ENCODE data around the gene GID4. TPM values are rescaled to one million over a fixed set of nuclear protein-coding genes. Genes with fewer than 3 reads are reported as not detected.

The GID4 gene
- total RNA-seq (2022; extraction: Qiagen RNA extraction), result 8.9 to 11.8 TPM (median 10.9 TPM) in 5 replicates

DNA sequence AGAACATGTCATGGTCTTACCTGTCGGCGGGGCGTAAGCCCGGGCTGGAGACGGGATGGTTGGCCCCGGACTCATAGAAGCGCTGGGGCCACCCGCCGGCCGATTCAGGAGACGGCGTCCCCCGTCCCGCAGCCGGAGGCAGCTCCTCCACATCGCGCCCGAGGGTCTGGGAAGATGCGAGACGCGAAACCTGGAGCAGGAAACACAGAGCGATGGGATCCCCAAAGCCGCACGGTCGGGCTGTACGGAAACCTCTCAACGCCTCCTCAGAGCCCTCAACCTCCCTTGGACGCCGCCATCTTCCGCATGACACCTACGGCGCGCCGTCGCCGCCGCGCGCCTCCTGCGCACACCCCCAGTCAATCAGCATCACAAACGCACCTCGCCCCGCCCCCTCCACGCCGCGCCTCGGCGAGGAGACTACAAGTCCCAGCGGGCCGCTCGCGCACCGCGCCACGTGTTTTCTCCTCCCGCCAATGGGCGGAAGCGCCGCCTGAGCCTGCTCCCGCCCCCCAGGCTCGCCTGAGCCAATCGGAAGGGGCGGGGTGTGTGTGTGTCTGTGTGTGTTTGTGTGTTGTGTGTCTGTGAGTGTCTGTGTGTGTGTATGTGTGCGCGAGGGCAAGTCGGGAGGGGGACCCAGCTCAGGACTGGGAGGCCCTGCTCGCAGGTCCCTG, at the start of gene GID4, which contains the start of gene ATPAF2:
TSS of gene GID4 (plus strand) at position 548 of the 674 bp plus-strand sequence. CDS start at position 605, 57 bp downstream.
TSS of gene ATPAF2 (minus strand) at position 308 of the 674 bp plus-strand sequence. CDS start at position 153, 155 bp downstream.

DNA sequence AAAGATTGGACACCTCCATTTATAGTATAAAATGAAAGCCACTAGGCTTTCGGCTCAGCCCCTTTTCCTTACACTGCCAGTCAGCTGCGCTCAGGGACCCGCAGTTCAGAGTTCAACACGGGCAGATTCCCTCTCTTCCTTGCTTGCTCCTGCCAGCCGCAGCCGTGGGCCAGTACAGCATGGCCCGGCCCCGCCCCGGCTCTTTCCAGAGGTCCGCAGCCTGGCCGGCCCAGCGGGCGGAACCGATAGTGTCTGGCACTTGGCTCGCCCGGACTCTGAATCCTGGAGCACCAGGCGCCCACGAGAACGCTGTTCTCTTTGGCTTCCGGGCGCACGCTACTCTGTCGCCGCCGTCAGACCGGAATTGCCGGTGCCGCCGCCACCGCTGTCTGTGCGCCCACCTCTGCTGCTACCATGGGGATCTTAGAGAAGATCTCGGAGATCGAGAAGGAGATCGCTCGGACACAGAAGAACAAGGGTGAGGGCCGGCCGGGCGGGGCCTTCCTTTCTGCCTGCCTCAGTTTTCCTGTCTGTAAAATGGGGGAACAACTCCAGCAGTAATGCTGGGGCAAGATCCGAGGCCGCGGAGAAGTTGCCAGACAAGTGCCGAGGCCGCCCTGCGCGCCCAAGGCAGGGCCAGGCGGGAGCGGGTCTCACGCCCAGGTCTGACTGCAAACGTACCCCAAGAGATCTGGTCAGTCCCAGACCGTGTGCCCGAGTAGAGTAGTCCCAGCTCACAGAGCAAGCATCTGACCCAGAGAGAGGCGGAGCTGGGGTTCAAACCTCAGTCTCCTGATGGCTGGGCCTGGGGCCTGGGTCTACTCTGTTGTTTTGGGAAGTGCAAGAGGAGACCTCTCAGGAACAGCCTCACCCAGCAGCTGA, 48.6 kb downstream of the GID4 start, which contains the start of gene DRG2:
TSS of gene DRG2 (plus strand) at position 339 of the 882 bp plus-strand sequence. CDS start at position 415, 76 bp downstream.

DNA sequence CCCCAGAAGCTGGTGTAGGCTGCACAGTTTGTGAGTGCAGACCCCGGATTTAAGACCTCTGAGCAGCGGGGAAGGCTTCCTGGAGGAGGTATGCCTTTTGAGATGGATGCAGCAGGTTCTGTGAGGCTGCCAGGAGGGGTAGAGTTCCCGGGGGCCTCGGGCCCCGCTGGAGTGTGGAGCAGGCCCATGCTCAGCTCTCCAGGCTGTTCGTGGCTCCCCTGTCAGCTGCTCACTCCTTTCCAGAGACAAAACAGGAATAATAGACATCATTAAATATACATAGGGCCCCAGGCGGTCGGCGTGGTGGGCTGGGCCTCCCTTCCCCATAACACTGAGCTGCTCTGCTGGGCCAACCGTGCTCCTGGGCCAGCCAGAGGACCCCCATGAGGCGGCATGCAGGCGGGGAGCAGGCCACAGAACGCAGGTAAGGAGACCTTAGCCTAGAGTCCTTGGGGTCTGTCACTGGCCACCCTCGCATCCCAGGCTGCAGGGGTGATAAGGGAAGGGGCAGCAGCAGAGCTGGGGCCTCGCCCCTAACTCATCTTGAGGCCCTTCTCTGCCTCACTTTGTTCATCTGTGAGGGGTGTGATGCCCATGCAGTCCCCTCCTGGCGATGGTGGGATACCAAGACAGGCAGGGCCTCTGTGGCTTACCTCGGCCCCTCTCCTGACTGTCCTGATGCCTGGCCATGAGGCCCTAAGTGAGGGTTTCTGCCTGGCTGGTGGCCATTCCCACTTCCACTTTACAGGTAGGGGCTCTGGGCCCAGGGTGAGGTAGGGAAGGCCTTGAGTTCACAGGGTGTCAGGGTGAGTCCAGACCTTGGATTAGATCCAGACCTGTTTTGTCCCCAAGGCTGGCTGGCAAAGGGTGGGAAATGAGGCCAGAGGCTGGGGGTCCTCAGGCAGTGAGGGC, 69.4 kb downstream of the GID4 start, which contains the start of gene MYO15A:
TSS of gene MYO15A (plus strand) at position 356 of the 912 bp plus-strand sequence. CDS start 10,045 bp downstream, outside the sequence.

Other genes with a start within 250 kb of the GID4 start
- 57.2 to 81.2 TPM (median 75.6 TPM) in 5 replicates for gene SREBF1, start 202.4 kb upstream of the GID4 start, total RNA-seq (2022; extraction: Qiagen RNA extraction)
- gene TOM1L2, start 67.0 kb upstream of the GID4 start, total RNA-seq (2022; extraction: Qiagen RNA extraction), result 14.4 to 25.4 TPM (median 23.5 TPM) in 5 replicates
- 1.6 to 3.4 TPM (median 2.1 TPM) in 5 replicates for gene DRC3, start 66.5 kb upstream of the GID4 start, total RNA-seq (2022; extraction: Qiagen RNA extraction)
- gene ATPAF2, start 240 bp upstream of the GID4 start, total RNA-seq (2022; extraction: Qiagen RNA extraction), result 17.3 to 29.8 TPM (median 28.7 TPM) in 5 replicates
- 43.4 to 49.2 TPM (median 47.4 TPM) in 5 replicates for gene DRG2, start 48.5 kb downstream of the GID4 start, total RNA-seq (2022; extraction: Qiagen RNA extraction)
- 0.26 to 0.82 TPM (median 0.53 TPM) in 5 replicates for gene MYO15A, start 69.3 kb downstream of the GID4 start, total RNA-seq (2022; extraction: Qiagen RNA extraction)
- 52.4 to 73.5 TPM (median 68.4 TPM) in 5 replicates for gene ALKBH5, start 144.4 kb downstream of the GID4 start, total RNA-seq (2022; extraction: Qiagen RNA extraction)
- gene LLGL1, start 186.2 kb downstream of the GID4 start, total RNA-seq (2022; extraction: Qiagen RNA extraction), result 10.2 to 17.3 TPM (median 16.0 TPM) in 5 replicates
- gene FLII, start 219.3 kb downstream of the GID4 start, total RNA-seq (2022; extraction: Qiagen RNA extraction), result 223 to 289 TPM (median 266 TPM) in 5 replicates
- gene MIEF2, start 221.3 kb downstream of the GID4 start, total RNA-seq (2022; extraction: Qiagen RNA extraction), result 4.7 to 9.4 TPM (median 9.0 TPM) in 5 replicates